HepG2 (cell line): ENCODE results near the gene RAD18. TPM values are rescaled to one million over a fixed set of nuclear protein-coding genes. Genes with fewer than 3 reads are reported as not detected.

ENCODE experiments used
- ATAC-seq: fragments of 200-7000 bp; cut with Tn5 transposase; 3 replicates; pipeline ENCODE4 v1.9.1; 2020; ENCODE audit warnings: mild to moderate bottlenecking, moderate library complexity
- BruUV-seq: library from RNA; stranded (reverse); fragments of 400-500 nt; replicated peaks from 2 replicates; lab custom pipeline; 2021; lab: Mats Ljungman, UMichigan
- CTCF ChIA-PET: fragments of 300-600 bp; formaldehyde crosslinking; extraction: SDS; loops from one replicate; lab custom pipeline; 2021; ENCODE audit warnings: low total read pairs, inconsistent platforms, low intra/inter-chr PET ratio; lab: Yijun Ruan, JAX
- POLR2A ChIA-PET: fragments of 350-600 bp; sonication (Branson Sonifier 250); formaldehyde crosslinking; loops from one replicate; lab custom pipeline; 2020; ENCODE audit warnings: antibody characterized with exemption, inconsistent platforms; lab: Yijun Ruan, JAX
- DNase-seq: peaks from one replicate; pipeline ENCODE4 v3.0.0-alpha.2; 2015; ENCODE audit warnings: low spot score
- FAIRE-seq: peaks from 3 replicates; lab custom pipeline; 2011; peaks lifted over from hg19 to GRCh38; lab: Jason Lieb, UNC
- H2AFZ ChIP-seq: one replicate; pipeline ENCODE4 v1.6.1; 2011; ENCODE audit warnings: low read length, inconsistent platforms
- H3K27ac ChIP-seq: fragments of 300-600 bp; 3 replicates; pipeline ENCODE4 v1.8.0; 2011; ENCODE audit warnings: mixed run types, mild to moderate bottlenecking, mixed read lengths, low read length, inconsistent platforms; ENCODE audit not compliant: insufficient read depth; ENCODE audit errors: extremely low read length
- H3K27me3 ChIP-seq, 2 experiments: fragments of 200-600 bp in 1 of 2; 2 replicates in 1 of 2; 3 replicates in 1 of 2; pipeline versions ENCODE4 v1.6.0 to v1.8.0; 2011; ENCODE audit warnings: low read length in 2 of 2, mild to moderate bottlenecking in 2 of 2, moderate library complexity in 2 of 2, inconsistent platforms in 1 of 2; ENCODE audit not compliant: insufficient read depth in 2 of 2, control insufficient read depth in 1 of 2
- H3K36me3 ChIP-seq, 2 experiments: fragments of 200-600 bp in 1 of 2; replicated peaks in 1 of 2; 2 replicates in 1 of 2; 3 replicates in 1 of 2; pipeline versions ENCODE4 v1.5.1 to v1.8.0; 2011; ENCODE audit warnings: low read length in 2 of 2, inconsistent platforms in 1 of 2; ENCODE audit not compliant: insufficient read depth in 2 of 2, control insufficient read depth in 1 of 2
- H3K4me1 ChIP-seq: 2 replicates; pipeline ENCODE4 v1.5.1; 2012; ENCODE audit warnings: low read length, inconsistent platforms; ENCODE audit not compliant: insufficient read depth
- H3K4me2 ChIP-seq: 2 replicates; pipeline ENCODE4 v1.6.0; 2011; ENCODE audit warnings: low read depth, low read length, inconsistent platforms
- H3K4me3 ChIP-seq, 3 experiments: fragments of 200-600 bp in 1 of 3; sonication (generic), shearing (Covaris generic) in 1 of 3; replicated peaks in 1 of 3; 2 replicates each; pipeline ENCODE4 v1.5.1; 2011 to 2016; ENCODE audit warnings: low read length in 3 of 3, inconsistent platforms in 2 of 3, low read depth in 2 of 3, mild to moderate bottlenecking in 2 of 3, control low read depth in 1 of 3, mixed read lengths in 1 of 3; ENCODE audit not compliant: insufficient read depth in 1 of 3
- H3K79me2 ChIP-seq: one replicate; pipeline ENCODE4 v1.6.1; 2011; ENCODE audit warnings: low read length, inconsistent platforms; ENCODE audit not compliant: insufficient read depth
- H3K9ac ChIP-seq: 2 replicates; pipeline ENCODE4 v1.6.0; 2011; ENCODE audit warnings: mild to moderate bottlenecking, low read depth, low read length, inconsistent platforms; ENCODE audit not compliant: insufficient read depth
- H3K9me3 ChIP-seq: 2 replicates; pipeline ENCODE4 v1.5.1; 2012; ENCODE audit warnings: mild to moderate bottlenecking, low read length
- H4K20me1 ChIP-seq: 2 replicates; pipeline ENCODE4 v1.6.0; 2011; ENCODE audit warnings: inconsistent platforms, mild to moderate bottlenecking, low read length, moderate library complexity; ENCODE audit not compliant: insufficient read depth
- HIVEP1 ChIP-seq: sonication (generic); formaldehyde crosslinking; IDR thresholded peaks from 2 replicates; pipeline ENCODE4 v1.4.0; 2020; ENCODE audit warnings: mild to moderate bottlenecking, missing genetic modification reagents
- SKI ChIP-seq: fragments of 450-650 bp; IDR thresholded peaks from one replicate; pipeline ENCODE4 v1.6.1; 2018; ENCODE audit warnings: mild to moderate bottlenecking; ENCODE audit not compliant: partially characterized antibody
- SMAD9 ChIP-seq: sonication (generic); formaldehyde crosslinking; IDR thresholded peaks from 2 replicates; pipeline ENCODE4 v1.5.1; 2020; ENCODE audit warnings: mild to moderate bottlenecking, missing genetic modification reagents
- SMYD3 ChIP-seq: sonication (generic); formaldehyde crosslinking; IDR thresholded peaks from 2 replicates; pipeline ENCODE4 v1.8.1; 2023; ENCODE audit warnings: mild to moderate bottlenecking, missing genetic modification reagents
- ZMYM2 ChIP-seq: sonication (generic); formaldehyde crosslinking; IDR thresholded peaks from 2 replicates; pipeline ENCODE4 v1.8.0; 2022; ENCODE audit warnings: mild to moderate bottlenecking, missing genetic modification reagents
- ZNF687 ChIP-seq: sonication (generic); formaldehyde crosslinking; IDR thresholded peaks from 2 replicates; pipeline ENCODE4 v1.5.1; 2020; ENCODE audit warnings: mild to moderate bottlenecking, missing genetic modification reagents, moderate library complexity
- WGBS: methylation state at CpG from one replicate; pipeline ENCODE4 v1.1.6; 2017; ENCODE audit warnings: low lambda C conversion rate; 5-methylcytosine and 5-hydroxymethylcytosine counted together
- in situ Hi-C: cut with HindIII; loops from 2 replicates; pipeline ENCODE4 v1.10.0; 2017; ENCODE audit warnings: low pct_unique_long_range_greater_than_20kb; ENCODE audit not compliant: extremely low pct_ligation_motif_present
- intact Hi-C: fragments of 100-400 bp; cut with micrococcal nuclease; formaldehyde crosslinking; loops from one replicate; pipeline ENCODE4 v1.10.0; 2022; ENCODE audit not compliant: unreplicated experiment
- polyA plus RNA-seq, 8 experiments: library from polyadenylated mRNA; depleted of rRNA in 3 of 8; stranded (reverse) in 7 of 8; unstranded in 1 of 8; fragments of >200 nt; fragmentation: Illumina TruSeq in 4 of 8; extraction: Trizol in 4 of 8; gene quantifications; 2 replicates each; pipeline versions ENCODE4 v1.2.1 to v1.2.3, GENCODE V29; 2011 to 2016; ENCODE audit warnings: low read depth in 4 of 8, missing spikeins in 1 of 8, mixed read lengths in 1 of 8; ENCODE audit not compliant: insufficient read depth in 1 of 8
- total RNA-seq, 5 experiments: library from RNA; depleted of rRNA; stranded (reverse); fragments of >200 nt; fragmentation: Illumina TruSeq; extraction: Trizol; gene quantifications; 2 replicates each; pipeline ENCODE4 v1.2.3, GENCODE V29; 2016; ENCODE audit warnings: low read depth in 1 of 5

Gene RAD18
- total and polyA plus RNA-seq, 2 of the 13 experiments (the other 11 are each of a cell fraction or from before 2014, with no cell fraction given) = 5.9 to 20.7 TPM

GRCh38 chr3:8985411-8985831, 22.1 kb upstream of the RAD18 start:
- no peak overlapping the region for H3K4me3 ChIP-seq
- no peaks in the 10 kb centered on the region for H3K79me2 ChIP-seq
- H4K20me1 ChIP-seq = no peaks in the 10 kb centered on the region
- no peak overlapping the region for H3K4me2 ChIP-seq
- H3K27me3 ChIP-seq = peaks cover 0 to 6% of the 10 kb centered on the region in 2 experiments; a peak in 1 of 5 replicates
- POLR2A ChIA-PET = no interaction called here
- no peak overlapping the region for H2AFZ ChIP-seq
- BruUV-seq = no TSS peak
- H3K27ac ChIP-seq = no peak overlapping the region
- in situ Hi-C loops = no loop called here
- intact Hi-C loops = loop anchor here (5.0 kb wide), 1 partner anchor 317 kb away; no protein-coding TSS in a partner anchor
- no peak overlapping the region for H3K9ac ChIP-seq
- FAIRE-seq (no peak), ATAC-seq (no peak), DNase-seq (no peak)
- CTCF ChIA-PET = no interaction called here
- peak; percentile 29; the same call in 1 of the 2 replicates for TF ChIP-seq ZNF687 (CRISPR knock-in tag)
- peak; percentile 15 for TF ChIP-seq SKI
- no peak for TF ChIP-seq ZMYM2
- no peak for TF ChIP-seq SMAD9 (CRISPR knock-in tag)
- no peak for TF ChIP-seq SMYD3
- TF ChIP-seq HIVEP1 (CRISPR knock-in tag) = no peak
- H3K9me3 ChIP-seq = no peaks in the 10 kb centered on the region
- WGBS = 93% methylated on average over 34 of the region's 37 CpGs
- H3K4me1 ChIP-seq = peaks cover 42% of the 10 kb centered on the region
- no peaks in the 10 kb centered on the region for H3K36me3 ChIP-seq
